Hypothalamus (tissue), 51 donors: ENCODE measurements around the gene DDAH1.
A peak's percentile ranks its signal among the peaks of the same experiment; 100 is the strongest.

ENCODE experiments used
- DNase-seq, 51 donors: peaks; one replicate each; lab custom pipeline; 2025; lab: John Stamatoyannopoulos, UW

Gene DDAH1

DNA sequence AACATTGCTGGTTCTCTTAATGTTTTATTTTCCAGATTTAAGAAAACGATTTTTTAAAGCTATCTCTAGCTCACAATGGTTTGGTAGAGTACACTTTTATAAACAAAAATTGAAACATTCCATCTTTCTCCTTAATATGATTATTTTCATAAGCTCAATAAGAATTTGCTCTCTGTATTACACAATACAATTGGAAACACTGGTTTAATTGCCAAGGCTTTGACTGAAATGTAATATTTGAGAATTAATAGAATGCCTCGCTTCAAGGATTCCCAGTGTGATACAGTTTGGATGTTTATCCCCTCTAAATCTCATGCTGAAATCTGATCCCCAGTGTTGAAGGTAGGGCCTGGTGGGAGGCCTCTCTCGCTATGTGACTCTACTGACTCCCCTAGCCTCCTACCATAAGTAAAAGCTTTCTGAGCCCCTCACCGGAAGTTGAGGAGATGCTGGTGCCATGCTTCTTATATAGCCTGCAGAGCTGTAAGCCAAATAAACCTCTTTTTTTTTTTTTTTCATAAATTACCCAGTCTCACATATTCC, 67.4 kb downstream of the DDAH1 start:
- DNase-seq: no peak

- no peak for DNase-seq
These were observed 68.8 kb downstream of the DDAH1 start for GRCh38 chr1:85396194-85396593.

DNA sequence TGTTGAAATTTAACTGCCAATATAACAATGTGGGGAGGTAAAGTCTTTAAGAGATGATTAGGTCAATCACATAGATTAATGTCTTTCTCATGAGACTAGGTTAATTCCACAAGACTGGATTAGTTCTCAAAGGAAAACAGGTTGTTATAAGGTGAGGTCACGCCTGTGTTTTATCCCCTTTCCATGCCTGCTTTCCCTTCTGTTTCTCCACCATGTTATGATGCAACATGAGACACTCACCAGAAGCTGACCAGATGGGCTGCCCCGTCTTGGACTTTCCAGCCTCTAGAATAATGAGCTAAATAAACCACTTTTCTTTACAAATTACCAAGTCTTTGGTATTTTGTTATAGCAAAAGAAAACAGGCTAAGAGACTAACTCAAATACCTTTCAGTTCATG, 70.8 kb downstream of the DDAH1 start:
- no peak for DNase-seq

- no peak for DNase-seq
These were observed 71.5 kb downstream of the DDAH1 start for GRCh38 chr1:85393490-85393889.

- no peak for DNase-seq
These were observed 76.5 kb downstream of the DDAH1 start for GRCh38 chr1:85388416-85388815.

DNA sequence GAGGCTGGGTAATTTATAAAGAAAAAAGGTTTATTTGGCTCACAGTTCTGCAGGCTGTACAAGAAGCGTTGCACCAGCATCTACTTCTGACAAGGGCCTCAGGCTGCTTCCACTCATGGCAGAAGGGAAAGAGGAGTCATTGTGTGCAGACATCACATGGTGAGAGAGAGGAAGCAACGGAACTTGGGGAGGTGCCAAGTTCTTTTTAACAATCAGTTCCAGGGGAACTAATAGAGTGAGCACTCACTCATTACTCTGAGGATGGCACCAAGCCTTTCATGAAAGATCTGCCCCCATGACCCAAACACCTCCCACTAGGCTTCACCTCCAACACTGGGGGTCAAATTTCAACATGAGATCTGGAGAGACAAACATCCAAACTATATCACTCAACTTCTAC, 77.2 kb downstream of the DDAH1 start:
- no peak for DNase-seq

DNA sequence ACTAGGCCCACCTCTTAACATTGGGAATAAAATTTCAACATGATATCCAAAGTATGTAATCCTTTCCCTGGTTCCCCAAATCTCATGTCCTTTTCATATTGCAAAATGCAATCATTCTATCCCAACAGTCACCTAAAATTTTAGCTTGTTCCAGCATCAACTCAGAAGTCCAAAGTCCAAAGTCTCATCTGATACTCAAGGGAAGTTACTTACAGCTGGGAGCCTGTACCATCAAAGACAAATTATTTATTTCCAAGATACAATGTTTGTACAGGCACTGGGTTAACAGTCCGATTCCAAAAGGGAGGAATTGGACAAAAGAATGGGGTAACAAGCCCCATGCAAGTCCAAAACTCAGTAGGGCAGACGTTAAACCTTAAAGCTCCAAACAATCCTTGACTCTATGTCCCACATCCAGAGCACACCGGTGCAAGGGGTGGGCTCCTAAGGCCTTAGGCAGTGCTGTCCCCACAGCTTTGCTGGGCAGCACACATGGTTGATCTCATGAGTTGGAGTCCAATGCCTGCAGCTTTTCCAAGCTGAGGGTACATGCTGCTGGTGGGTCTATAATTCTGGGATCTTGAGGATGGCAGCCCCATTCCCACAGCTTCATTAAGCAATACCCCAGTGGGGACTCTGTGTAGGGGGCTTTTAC, 78.8 kb downstream of the DDAH1 start:
- DNase-seq: no peak

DNA sequence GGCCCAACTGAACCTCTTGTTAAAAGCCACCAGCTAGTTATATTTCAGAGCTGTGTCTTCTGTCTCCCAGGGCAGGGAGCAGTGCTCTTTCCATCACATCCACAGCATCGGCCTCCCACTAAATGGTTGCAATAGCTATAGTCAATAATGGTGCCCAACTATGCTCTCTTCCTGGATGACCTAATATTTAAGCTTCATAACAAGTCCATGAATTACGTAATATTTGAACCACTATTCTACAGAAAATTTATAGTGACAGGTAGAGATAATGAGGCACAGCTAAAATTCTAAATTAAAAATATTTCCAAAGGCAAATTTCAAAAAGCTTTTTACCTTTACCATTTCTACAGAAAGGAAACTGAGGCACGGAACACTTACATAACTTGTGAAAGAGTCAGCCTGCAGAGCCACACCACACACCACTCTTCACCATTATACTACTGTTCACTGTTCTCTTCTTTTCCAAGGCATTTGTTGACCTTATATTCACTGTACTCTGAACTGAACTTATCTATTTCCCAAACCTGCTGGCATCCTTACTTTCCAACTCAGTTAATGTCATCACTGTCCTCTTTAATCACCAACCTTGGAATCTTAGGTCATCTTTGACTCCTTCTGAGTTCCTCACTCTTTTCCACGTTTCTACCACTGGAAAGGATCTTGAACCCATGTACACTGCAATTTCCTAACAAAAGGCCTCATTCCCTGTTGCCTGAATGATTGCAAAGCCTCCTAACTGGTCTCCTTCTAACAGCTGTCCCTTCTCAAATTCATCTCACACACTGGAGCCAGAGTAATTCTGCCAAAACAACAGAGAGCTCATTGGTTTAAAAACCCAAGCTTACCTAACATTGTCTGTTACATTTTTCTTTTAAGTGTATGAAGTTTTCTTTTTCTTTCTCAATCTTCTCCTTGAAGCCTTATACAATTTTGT, 85.5 kb downstream of the DDAH1 start:
- DNase-seq: no peak

GRCh38 chr1:85378534-85378933, 86.4 kb downstream of the DDAH1 start:
- no peak for DNase-seq

DNA sequence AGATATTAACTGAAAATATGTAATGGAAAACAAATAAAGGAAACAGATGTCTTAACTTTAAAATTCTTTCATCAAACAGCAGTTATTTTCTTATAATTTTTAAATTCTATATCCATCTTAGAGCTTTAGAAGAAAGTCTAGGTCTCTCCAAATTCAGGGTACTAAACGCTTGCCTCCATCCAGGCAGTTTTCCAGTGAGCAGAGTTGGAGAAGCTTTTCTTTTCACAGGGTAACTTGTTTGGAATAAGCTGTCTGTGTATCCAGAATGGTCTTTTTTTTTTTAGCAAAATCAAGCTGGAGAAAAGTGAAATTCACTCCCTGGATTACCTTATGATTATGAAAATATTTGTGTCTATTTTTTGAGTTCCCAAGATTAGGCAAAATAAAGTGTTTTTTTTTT, 88.6 kb downstream of the DDAH1 start:
- DNase-seq: peak in 3 of 51 donors; percentile 1 to 17 (median 8)

- no peak for DNase-seq
These were observed 89.5 kb downstream of the DDAH1 start for GRCh38 chr1:85375493-85375892.

DNA sequence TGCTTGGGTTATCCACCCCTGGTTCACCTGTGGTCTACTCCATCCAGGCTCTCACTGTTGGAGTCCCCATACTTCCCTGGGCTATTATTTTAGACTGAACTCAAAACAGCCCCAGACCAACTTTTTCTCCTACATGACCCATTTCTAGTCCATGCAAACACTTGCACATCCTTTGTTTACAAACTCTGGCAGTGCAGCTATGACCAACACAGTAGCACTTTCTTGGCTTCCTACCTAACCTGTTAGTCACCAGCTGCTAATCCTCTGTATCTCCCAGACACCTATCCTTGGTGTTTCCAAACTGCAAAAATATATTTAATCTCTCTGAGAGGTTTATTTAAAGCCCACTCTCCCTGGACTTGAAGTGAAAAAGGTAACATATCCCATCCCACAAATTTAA, 90.8 kb downstream of the DDAH1 start:
- no peak for DNase-seq

DNA sequence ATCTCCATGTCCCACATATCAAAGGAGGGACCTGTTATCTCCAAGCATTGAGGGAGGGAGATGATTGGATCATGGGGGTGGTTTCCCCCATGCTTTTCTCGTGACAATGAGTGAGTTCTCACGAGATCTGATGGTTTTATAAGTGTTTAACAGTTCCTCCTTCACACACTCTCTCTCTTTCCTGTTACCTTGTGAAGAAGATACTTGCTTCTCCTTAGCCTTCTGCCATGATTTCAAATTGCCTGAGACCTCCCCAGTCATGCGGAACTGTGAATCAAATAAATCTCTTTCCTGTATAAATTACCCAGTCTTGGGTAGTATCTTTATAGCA, 91.6 kb downstream of the DDAH1 start:
- no peak for DNase-seq

GRCh38 chr1:85372683-85373377, 92.1 kb downstream of the DDAH1 start:
- no peak for DNase-seq

DNA sequence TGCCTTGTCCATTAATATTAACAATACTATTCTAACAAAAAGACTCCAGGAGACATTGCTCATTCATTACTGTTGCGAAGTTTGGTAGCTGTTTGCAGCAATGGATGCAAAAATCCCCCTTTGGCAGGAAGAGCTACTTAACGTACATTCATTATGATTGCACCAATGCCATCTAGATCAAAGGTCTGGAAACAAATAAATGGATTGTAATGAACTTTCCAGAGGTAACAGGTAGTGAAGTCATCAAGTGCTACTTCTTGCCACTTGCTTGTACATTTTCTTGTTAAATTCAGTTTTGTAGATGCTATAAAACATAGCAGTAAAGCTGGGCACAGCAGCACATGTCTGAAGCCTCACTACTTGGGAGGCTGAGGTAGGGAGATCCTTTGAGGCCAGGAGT, 93.9 kb downstream of the DDAH1 start:
- DNase-seq: no peak

GRCh38 chr1:85368073-85368770, 96.7 kb downstream of the DDAH1 start:
- no peak for DNase-seq

- DNase-seq: no peak
These were observed 98.4 kb downstream of the DDAH1 start for GRCh38 chr1:85366391-85367170.

DNA sequence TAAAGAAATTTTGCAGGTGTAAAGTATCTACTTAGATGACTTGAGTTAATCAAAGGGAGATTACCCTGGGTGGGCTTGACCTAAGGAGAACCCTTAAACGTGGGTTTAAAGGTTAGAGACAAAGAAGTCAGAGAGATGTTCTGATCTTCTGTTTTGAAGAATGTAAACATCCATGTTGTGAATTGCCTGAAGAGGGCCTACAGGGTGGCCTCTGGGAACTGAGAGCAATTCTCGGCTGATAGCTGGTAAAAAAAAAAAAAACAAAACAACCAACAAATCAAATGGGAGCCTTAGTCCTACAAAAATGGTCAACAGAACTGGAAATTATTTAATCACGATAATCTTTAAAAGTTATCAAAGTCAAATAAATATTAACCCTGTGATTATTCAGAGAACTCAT, 99.1 kb downstream of the DDAH1 start:
- DNase-seq: no peak

DNA sequence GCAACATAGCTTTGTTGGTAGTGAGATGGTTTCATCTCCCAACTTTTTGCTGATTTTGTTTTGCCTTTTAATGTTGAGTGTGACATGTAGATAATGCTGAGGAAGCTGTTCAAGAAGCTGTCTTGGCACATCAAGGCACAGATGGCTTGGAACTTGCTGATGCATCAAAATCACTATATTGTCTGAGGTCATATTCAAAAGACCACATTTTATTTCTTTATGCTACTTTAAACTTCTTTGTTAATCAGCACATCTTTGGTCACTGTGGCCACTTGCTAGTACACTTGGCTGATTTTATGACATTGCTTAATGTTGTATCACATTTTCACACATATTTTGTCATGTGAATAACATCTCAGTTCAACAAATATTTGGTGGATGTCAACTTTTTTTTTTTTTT, 101.4 kb downstream of the DDAH1 start:
- DNase-seq: no peak

DNA sequence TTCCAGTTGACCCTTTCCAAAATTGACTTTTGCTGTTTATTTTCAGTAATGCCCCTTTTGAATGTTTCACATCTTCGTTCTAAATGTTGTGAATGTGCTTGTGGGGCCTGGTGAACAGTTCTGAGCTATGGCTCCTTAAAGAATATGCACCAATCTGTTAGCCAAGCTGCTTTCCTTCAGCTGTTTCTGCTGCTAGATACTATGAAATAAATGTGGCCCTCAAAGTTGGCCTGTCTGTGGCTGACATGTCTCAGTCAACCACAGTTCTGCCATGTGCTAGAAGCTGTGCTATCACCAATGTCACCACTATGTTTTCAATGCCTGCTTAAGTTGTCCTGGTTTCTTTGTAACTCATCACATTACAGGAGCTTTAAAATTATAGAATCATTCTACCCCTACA, 101.9 kb downstream of the DDAH1 start:
- DNase-seq: no peak
